Panc1 (cell line): Measurements from ENCODE around the gene SERPINI2.

Source experiments
- CTCF ChIP-seq: fragments of 450-650 bp; IDR thresholded peaks from 2 replicates; pipeline ENCODE4 v1.5.1; 2017; ENCODE audit warnings: mild to moderate bottlenecking
- POLR2AphosphoS5 ChIP-seq: IDR thresholded peaks from 2 replicates; pipeline ENCODE4 v1.6.1; 2012; ENCODE audit warnings: mild to moderate bottlenecking, low read depth, low read length, moderate library complexity
- TCF7L2 ChIP-seq: IDR thresholded peaks from 2 replicates; pipeline ENCODE4 v1.6.1; 2011; ENCODE audit warnings: mild to moderate bottlenecking, low read depth, low read length, inconsistent platforms
- TF ChIP-seq, protein P1 (sequence below), 2 experiments: IDR thresholded peaks; 2 replicates each; pipeline ENCODE4 v1.6.1; 2011 to 2012; ENCODE audit warnings: low read depth in 2 of 2, control low read depth in 1 of 2, low read length in 1 of 2, mild to moderate bottlenecking in 1 of 2, moderate library complexity in 1 of 2; ENCODE audit not compliant: insufficient read depth in 1 of 2

- TF ChIP-seq CTCF (no peak; the same call in 1 of the 2 replicates), TCF7L2 (no peak), POLR2AphosphoS5 (no peak)
- TF ChIP-seq, protein P1, sequence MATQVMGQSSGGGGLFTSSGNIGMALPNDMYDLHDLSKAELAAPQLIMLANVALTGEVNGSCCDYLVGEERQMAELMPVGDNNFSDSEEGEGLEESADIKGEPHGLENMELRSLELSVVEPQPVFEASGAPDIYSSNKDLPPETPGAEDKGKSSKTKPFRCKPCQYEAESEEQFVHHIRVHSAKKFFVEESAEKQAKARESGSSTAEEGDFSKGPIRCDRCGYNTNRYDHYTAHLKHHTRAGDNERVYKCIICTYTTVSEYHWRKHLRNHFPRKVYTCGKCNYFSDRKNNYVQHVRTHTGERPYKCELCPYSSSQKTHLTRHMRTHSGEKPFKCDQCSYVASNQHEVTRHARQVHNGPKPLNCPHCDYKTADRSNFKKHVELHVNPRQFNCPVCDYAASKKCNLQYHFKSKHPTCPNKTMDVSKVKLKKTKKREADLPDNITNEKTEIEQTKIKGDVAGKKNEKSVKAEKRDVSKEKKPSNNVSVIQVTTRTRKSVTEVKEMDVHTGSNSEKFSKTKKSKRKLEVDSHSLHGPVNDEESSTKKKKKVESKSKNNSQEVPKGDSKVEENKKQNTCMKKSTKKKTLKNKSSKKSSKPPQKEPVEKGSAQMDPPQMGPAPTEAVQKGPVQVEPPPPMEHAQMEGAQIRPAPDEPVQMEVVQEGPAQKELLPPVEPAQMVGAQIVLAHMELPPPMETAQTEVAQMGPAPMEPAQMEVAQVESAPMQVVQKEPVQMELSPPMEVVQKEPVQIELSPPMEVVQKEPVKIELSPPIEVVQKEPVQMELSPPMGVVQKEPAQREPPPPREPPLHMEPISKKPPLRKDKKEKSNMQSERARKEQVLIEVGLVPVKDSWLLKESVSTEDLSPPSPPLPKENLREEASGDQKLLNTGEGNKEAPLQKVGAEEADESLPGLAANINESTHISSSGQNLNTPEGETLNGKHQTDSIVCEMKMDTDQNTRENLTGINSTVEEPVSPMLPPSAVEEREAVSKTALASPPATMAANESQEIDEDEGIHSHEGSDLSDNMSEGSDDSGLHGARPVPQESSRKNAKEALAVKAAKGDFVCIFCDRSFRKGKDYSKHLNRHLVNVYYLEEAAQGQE (IDR thresholded peaks at IDR 0.05; ENCODE audit: insufficient read depth in 1 of 2, low read depth in 2 of 2, low read length in 1 of 2) = no peak
Observed at GRCh38 chr3:167394003-167394402, 79.8 kb downstream of the SERPINI2 start.
